GM21825 (cell line): ENCODE measurements around the gene FAM124A.

ENCODE experiments used
- ATAC-seq: cut with Tn5 transposase; IDR thresholded peaks from one replicate; pipeline ENCODE4 v1.9.1; 2021; ENCODE audit warnings: mild to moderate bottlenecking, moderate library complexity; ENCODE audit not compliant: unreplicated experiment

FAM124A gene

GRCh38 chr13:51331354-51331861, 109.2 kb downstream of the FAM124A start:
- ATAC-seq, result peak; percentile 48

GRCh38 chr13:51332566-51333361, 110.6 kb downstream of the FAM124A start:
- ATAC-seq, result no peak

DNA sequence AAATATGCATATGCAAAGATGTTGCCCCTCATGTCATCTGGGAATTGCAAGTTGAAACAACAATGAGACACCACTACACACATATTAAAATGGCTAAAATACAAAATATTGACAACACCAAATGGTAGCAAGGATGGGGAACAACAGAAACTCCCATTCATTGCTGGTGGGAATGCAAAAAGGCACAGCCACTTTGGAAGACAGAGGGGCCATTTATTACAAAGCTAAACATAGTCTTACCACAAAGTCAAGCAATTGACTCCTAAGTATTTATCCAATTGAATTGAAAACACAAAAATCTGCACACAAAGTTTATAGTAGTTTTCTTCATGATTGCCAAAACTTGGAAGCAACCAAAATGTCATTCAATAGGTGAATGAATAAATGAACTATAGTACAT, 111.2 kb downstream of the FAM124A start:
- ATAC-seq, result no peak

DNA sequence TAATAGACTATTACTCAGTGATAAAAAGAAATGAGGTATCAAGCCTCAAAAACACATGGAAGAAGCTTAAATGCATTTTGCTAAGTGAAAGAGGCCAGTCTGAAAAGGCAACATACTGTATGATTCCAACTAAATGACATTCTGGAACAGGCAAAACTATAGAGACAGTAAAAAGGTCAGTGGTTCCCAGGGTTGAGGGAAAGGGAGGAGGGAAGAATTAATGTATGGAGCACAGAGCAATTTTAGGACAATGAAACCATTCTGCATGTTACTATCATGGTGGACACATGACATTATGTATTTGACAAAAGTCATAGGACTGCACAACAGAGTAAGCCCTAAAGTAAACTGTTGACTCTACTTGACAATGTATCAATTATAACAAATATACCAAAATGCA, 111.6 kb downstream of the FAM124A start:
- no peak for ATAC-seq
